ENCODE data around the gene SMPDL3B.

GRCh38 chr1:27979151-27979858, 44.5 kb downstream of the SMPDL3B start:
- TF ChIP-seq CTCF (IDR thresholded peaks at IDR 0.05; ENCODE audit: low read length) = peak; percentile 43
- TF ChIP-seq EZH2 (IDR thresholded peaks at IDR 0.05; ENCODE audit: borderline replicate concordance, low read length) = no peak

All from OCI-LY1 (cell line).